NCI-H446 (cell line): ENCODE results near the gene CFAP57.
"Not testable (repeated sequence)": the region's sequence is repeated elsewhere in the genome, so short reads cannot be mapped to it uniquely, and the experiment has no call there.

ENCODE experiments used
- DNase-seq, 2 experiments: peaks; one replicate each; lab custom pipeline; 2025; lab: John Stamatoyannopoulos, UW

CFAP57 gene

GRCh38 chr1:43171876-43172526, at the start of gene CFAP57, which contains the start of gene EBNA1BP2:
TSS of gene CFAP57 (plus strand) at chr1:43172330. CDS start at chr1:43172754, 424 bp downstream.
TSS of gene EBNA1BP2 (minus strand) at chr1:43172290. CDS start at chr1:43172118, 172 bp downstream.
- peak; percentile 93 to 94 for DNase-seq

- no peak for DNase-seq
Observed at GRCh38 chr1:43123031-43123430, 49.1 kb upstream of the CFAP57 start.

- DNase-seq, result no peak
Observed at GRCh38 chr1:43128816-43129215, 43.3 kb upstream of the CFAP57 start.

- DNase-seq, result no peak
Observed at GRCh38 chr1:43129426-43129825, 42.7 kb upstream of the CFAP57 start.

GRCh38 chr1:43134068-43134467, 38.1 kb upstream of the CFAP57 start:
- DNase-seq, result no peak

- DNase-seq, result no peak
Observed at GRCh38 chr1:43134640-43135039, 37.5 kb upstream of the CFAP57 start.

- DNase-seq, result no peak
Observed at GRCh38 chr1:43135857-43136781, 36.0 kb upstream of the CFAP57 start.

- no peak for DNase-seq
Observed at GRCh38 chr1:43137445-43138052, 34.6 kb upstream of the CFAP57 start.

- not testable (repeated sequence) for DNase-seq
Observed at GRCh38 chr1:43139295-43139694, 32.8 kb upstream of the CFAP57 start.

GRCh38 chr1:43140010-43140409, 32.1 kb upstream of the CFAP57 start:
- DNase-seq, result no peak

- no peak for DNase-seq
Observed at GRCh38 chr1:43140583-43140982, 31.5 kb upstream of the CFAP57 start.

GRCh38 chr1:43143441-43143888, 28.7 kb upstream of the CFAP57 start:
- DNase-seq, result no peak

GRCh38 chr1:43144237-43144636, 27.9 kb upstream of the CFAP57 start:
- no peak for DNase-seq

- DNase-seq, result peak; percentile 68 to 88
Observed at GRCh38 chr1:43147625-43148327, 24.4 kb upstream of the CFAP57 start.

GRCh38 chr1:43149889-43150288, 22.2 kb upstream of the CFAP57 start:
- no peak for DNase-seq

GRCh38 chr1:43152866-43153265, 19.3 kb upstream of the CFAP57 start:
- no peak for DNase-seq

- no peak for DNase-seq
Observed at GRCh38 chr1:43153443-43153842, 18.7 kb upstream of the CFAP57 start.

- DNase-seq, result no peak
Observed at GRCh38 chr1:43156026-43156425, 16.1 kb upstream of the CFAP57 start.

- no peak for DNase-seq
Observed at GRCh38 chr1:43165162-43165561, 7.0 kb upstream of the CFAP57 start.

GRCh38 chr1:43165765-43166164, 6.4 kb upstream of the CFAP57 start:
- no peak for DNase-seq

GRCh38 chr1:43171312-43171875, 736 bp upstream of the CFAP57 start:
- DNase-seq, result no peak
